Activated T-cell treated with anti-CD3 and anti-CD28 coated beads, Interleukin-2, amount 50 U/mL, for 72 hours (primary cell): ENCODE measurements around the gene EIF2B5. TPM values are rescaled to one million over a fixed set of nuclear protein-coding genes. Genes with fewer than 3 reads are reported as not detected.
"Not testable (repeated sequence)": the region's sequence is repeated elsewhere in the genome, so short reads cannot be mapped to it uniquely, and the experiment has no call there.

ENCODE experiments used
- ATAC-seq, 2 donors: fragments of 150-1000 bp; cut with Tn5 transposase; replicated peaks in 1 of 2; 2 replicates each; pipeline ENCODE4 v1.10.0; 2021; ENCODE audit warnings: moderate library complexity in 2 of 2, mild to moderate bottlenecking in 1 of 2
- DNase-seq, 2 donors: peaks; one replicate each; pipeline ENCODE4 v3.0.0; 2021 to 2022; ENCODE audit warnings: mixed read lengths in 1 of 2
- H3K27ac Mint-ChIP-seq: one replicate; pipeline ENCODE4 v1.8.0; 2022; ENCODE audit warnings: mild to moderate bottlenecking, moderate library complexity, mixed read lengths
- H3K27me3 Mint-ChIP-seq: one replicate; pipeline ENCODE4 v1.8.0; 2022; ENCODE audit warnings: low read depth, mixed read lengths
- H3K36me3 Mint-ChIP-seq, 2 donors: one replicate each; pipeline ENCODE4 v1.8.0; 2022; ENCODE audit warnings: mixed read lengths in 2 of 2, mild to moderate bottlenecking in 1 of 2; ENCODE audit not compliant: insufficient read depth in 2 of 2
- H3K4me1 Mint-ChIP-seq: one replicate; pipeline ENCODE4 v1.8.0; 2022; ENCODE audit warnings: low read depth, mixed read lengths
- H3K4me3 Mint-ChIP-seq, 2 donors: one replicate each; pipeline ENCODE4 v1.8.0; 2022; ENCODE audit warnings: mild to moderate bottlenecking in 2 of 2, mixed read lengths in 2 of 2, moderate library complexity in 2 of 2
- H3K9me3 Mint-ChIP-seq, 2 donors: one replicate each; pipeline ENCODE4 v1.8.0; 2022; ENCODE audit warnings: mixed read lengths in 2 of 2
- total RNA-seq, 2 donors: library from RNA; stranded (reverse); gene quantifications; one replicate each; pipeline ENCODE4 v1.2.3, GENCODE V29; 2022

Gene EIF2B5
- total RNA-seq, 2 donors from 2014 or later = 47.0 to 55.4 TPM

- peak; percentile 68 to 69 for ATAC-seq
- H3K27ac Mint-ChIP-seq = peak overlapping the region; percentile 86
- peaks cover 1 to 9% of the 10 kb centered on the region in 2 donors for H3K36me3 Mint-ChIP-seq
- H3K4me3 Mint-ChIP-seq = peak overlapping the region; percentile 98 to 99
- no peaks in the 10 kb centered on the region for H3K27me3 Mint-ChIP-seq
- DNase-seq = peak; percentile 63 to 71
- H3K4me1 Mint-ChIP-seq = peaks cover 26% of the 10 kb centered on the region
- no peaks in the 10 kb centered on the region for H3K9me3 Mint-ChIP-seq
These were observed 20.7 kb downstream of the EIF2B5 start for GRCh38 chr3:184155644-184156521.

GRCh38 chr3:184156522-184156955 is 21.4 kb downstream of the EIF2B5 start:
- Mint-ChIP-seq H3K27me3 (no peaks in the 10 kb centered on the region), H3K9me3 (no peaks in the 10 kb centered on the region), H3K36me3 (peaks cover 1 to 9% of the 10 kb centered on the region in 2 donors), H3K4me1 (peaks cover 26% of the 10 kb centered on the region), H3K27ac (peak overlapping the region; percentile 86), H3K4me3 (peak overlapping the region; percentile 98 to 99)
- DNase-seq (no peak), ATAC-seq (no peak)

DNA sequence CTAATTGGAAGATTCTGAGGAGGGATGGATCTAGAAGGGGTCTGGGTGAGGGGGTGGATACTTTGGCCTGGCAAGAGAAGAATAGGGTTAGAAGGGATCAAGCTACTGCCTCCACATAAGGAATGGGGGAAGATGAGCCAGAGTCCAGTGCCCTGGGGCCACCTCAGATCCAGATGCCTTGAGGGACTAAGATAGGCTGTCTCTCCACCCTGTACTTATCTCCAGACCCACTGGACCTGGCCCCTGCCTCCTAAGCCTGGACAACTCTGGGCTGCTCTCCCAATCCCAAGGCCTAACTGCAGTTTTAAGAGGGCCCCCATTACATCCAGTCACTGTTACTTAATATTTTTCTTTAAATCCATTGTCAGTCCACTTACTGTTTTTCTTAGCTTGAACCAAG is 22.0 kb downstream of the EIF2B5 start:
- H3K27ac Mint-ChIP-seq = no peak overlapping the region
- no peaks in the 10 kb centered on the region for H3K9me3 Mint-ChIP-seq
- no peaks in the 10 kb centered on the region for H3K27me3 Mint-ChIP-seq
- no peak for DNase-seq
- peaks cover 1 to 9% of the 10 kb centered on the region in 2 donors for H3K36me3 Mint-ChIP-seq
- peaks cover 26% of the 10 kb centered on the region for H3K4me1 Mint-ChIP-seq
- H3K4me3 Mint-ChIP-seq = peak overlapping the region; percentile 98 to 99
- ATAC-seq = no peak

GRCh38 chr3:184158404-184158803 is 23.2 kb downstream of the EIF2B5 start:
- no peak for DNase-seq

GRCh38 chr3:184160456-184160855 is 25.3 kb downstream of the EIF2B5 start:
- H3K4me3 Mint-ChIP-seq = no peak overlapping the region
- H3K4me1 Mint-ChIP-seq = peaks cover 26% of the 10 kb centered on the region
- no peaks in the 10 kb centered on the region for H3K27me3 Mint-ChIP-seq
- H3K9me3 Mint-ChIP-seq = no peaks in the 10 kb centered on the region
- H3K27ac Mint-ChIP-seq = peak overlapping the region; percentile 51
- H3K36me3 Mint-ChIP-seq = peaks cover 2 to 9% of the 10 kb centered on the region in 2 donors
- ATAC-seq (peak; percentile 34 to 47), DNase-seq (no peak)

More at GRCh38 chr3:184158404-184158803, 23.2 kb downstream of the EIF2B5 start:
- H3K36me3 Mint-ChIP-seq = peaks cover 2 to 9% of the 10 kb centered on the region in 2 donors
- no peak for ATAC-seq
- no peak overlapping the region for H3K27ac Mint-ChIP-seq
- H3K4me3 Mint-ChIP-seq = no peak overlapping the region
- H3K27me3 Mint-ChIP-seq = no peaks in the 10 kb centered on the region
- H3K9me3 Mint-ChIP-seq = no peaks in the 10 kb centered on the region
- peaks cover 26% of the 10 kb centered on the region for H3K4me1 Mint-ChIP-seq

DNA sequence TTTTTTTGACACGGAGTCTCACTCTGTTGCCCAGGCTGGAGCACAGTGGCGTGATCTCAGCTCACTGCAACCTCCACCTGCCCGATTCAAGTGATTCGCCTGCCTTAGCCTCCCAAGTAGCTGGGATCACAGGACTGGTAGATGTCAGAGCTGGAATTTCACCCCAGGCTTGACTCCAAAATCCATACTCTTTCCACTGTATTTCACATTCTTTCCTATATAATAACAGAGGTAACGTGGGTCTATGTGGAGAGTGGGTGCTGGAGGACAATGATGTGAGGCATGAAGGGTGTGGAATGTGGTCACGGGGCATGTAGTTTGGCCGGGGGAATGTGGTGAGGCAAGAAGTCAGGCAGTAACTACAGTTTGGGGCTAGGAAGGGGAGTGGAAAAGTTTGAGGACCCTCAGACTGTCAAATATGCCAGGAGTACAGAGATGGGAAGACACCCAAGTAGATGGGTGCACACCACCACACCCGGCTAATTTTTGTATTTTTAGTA is 27.5 kb downstream of the EIF2B5 start:
- not testable (repeated sequence) for H3K27me3 Mint-ChIP-seq, ATAC-seq, H3K4me3 Mint-ChIP-seq, H3K9me3 Mint-ChIP-seq, H3K27ac Mint-ChIP-seq, H3K36me3 Mint-ChIP-seq, DNase-seq
- H3K4me1 Mint-ChIP-seq = peaks cover 16% of the 10 kb centered on the region

GRCh38 chr3:184164648-184165330 is 29.6 kb downstream of the EIF2B5 start:
- Mint-ChIP-seq H3K27ac (no peak overlapping the region), H3K27me3 (no peaks in the 10 kb centered on the region), H3K36me3 (peaks cover 3% of the 10 kb centered on the region in 2 donors), H3K4me1 (peaks cover 7% of the 10 kb centered on the region), H3K9me3 (no peaks in the 10 kb centered on the region), H3K4me3 (no peak overlapping the region)
- no peak for DNase-seq
- ATAC-seq = no peak

- Mint-ChIP-seq H3K4me1 (peaks cover under 1% of the 10 kb centered on the region), H3K9me3 (no peaks in the 10 kb centered on the region), H3K27me3 (no peaks in the 10 kb centered on the region), H3K27ac (no peak overlapping the region), H3K36me3 (peaks cover 0 to 3% of the 10 kb centered on the region in 2 donors), H3K4me3 (no peak overlapping the region)
- ATAC-seq (no peak), DNase-seq (no peak)
These were observed 30.4 kb downstream of the EIF2B5 start for GRCh38 chr3:184165543-184165942.

GRCh38 chr3:184166671-184167070 is 31.5 kb downstream of the EIF2B5 start:
- H3K4me1 Mint-ChIP-seq = peaks cover 8% of the 10 kb centered on the region
- H3K27me3 Mint-ChIP-seq = no peaks in the 10 kb centered on the region
- H3K4me3 Mint-ChIP-seq = no peak overlapping the region
- DNase-seq (no peak), ATAC-seq (no peak)
- no peak overlapping the region for H3K27ac Mint-ChIP-seq
- no peaks in the 10 kb centered on the region for H3K9me3 Mint-ChIP-seq
- H3K36me3 Mint-ChIP-seq = peaks cover 0 to 9% of the 10 kb centered on the region in 2 donors

GRCh38 chr3:184167786-184168185 is 32.6 kb downstream of the EIF2B5 start:
- Mint-ChIP-seq H3K27me3 (no peaks in the 10 kb centered on the region), H3K4me3 (no peak overlapping the region), H3K4me1 (peaks cover 12% of the 10 kb centered on the region), H3K27ac (no peak overlapping the region), H3K9me3 (no peaks in the 10 kb centered on the region), H3K36me3 (peaks cover 0 to 11% of the 10 kb centered on the region in 2 donors)
- ATAC-seq (no peak), DNase-seq (no peak)

- H3K4me3 Mint-ChIP-seq = no peak overlapping the region
- ATAC-seq (no peak), DNase-seq (no peak)
- peaks cover 0 to 11% of the 10 kb centered on the region in 2 donors for H3K36me3 Mint-ChIP-seq
- H3K27ac Mint-ChIP-seq = no peak overlapping the region
- no peaks in the 10 kb centered on the region for H3K9me3 Mint-ChIP-seq
- H3K27me3 Mint-ChIP-seq = no peaks in the 10 kb centered on the region
- H3K4me1 Mint-ChIP-seq = peaks cover 12% of the 10 kb centered on the region
These were observed 33.4 kb downstream of the EIF2B5 start for GRCh38 chr3:184168363-184169120.

GRCh38 chr3:184169896-184170875 is 35.0 kb downstream of the EIF2B5 start:
- Mint-ChIP-seq H3K4me3 (no peak overlapping the region), H3K4me1 (peaks cover 18% of the 10 kb centered on the region), H3K27me3 (no peaks in the 10 kb centered on the region), H3K36me3 (peaks cover 0 to 11% of the 10 kb centered on the region in 2 donors), H3K27ac (no peak overlapping the region), H3K9me3 (no peaks in the 10 kb centered on the region)
- ATAC-seq = no peak
- DNase-seq = no peak
